Measurements from ENCODE around the gene METTL2A.
"Not testable (repeated sequence)": the region's sequence is repeated elsewhere in the genome, so short reads cannot be mapped to it uniquely, and the experiment has no call there.

DNA sequence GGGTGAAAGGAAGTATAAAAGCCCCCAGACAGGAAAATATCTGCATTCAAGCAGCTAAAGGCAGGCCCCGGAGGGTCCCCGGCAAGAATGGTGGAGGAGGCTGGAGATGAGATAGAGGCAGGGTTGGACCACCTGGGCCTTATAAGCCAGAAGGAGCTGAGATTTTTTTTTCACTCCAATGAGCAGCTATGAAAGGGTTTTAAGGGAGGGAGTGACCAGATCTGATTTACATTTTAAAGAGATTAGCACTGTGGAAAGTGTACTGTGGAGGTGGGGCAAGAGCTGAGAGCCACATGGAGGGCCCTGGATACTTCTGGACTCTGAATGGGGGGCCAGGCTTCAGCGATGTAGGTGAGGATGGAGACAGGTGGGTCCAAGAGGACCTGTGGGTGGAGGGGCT is 40.7 kb downstream of the METTL2A start:
- TF ChIP-seq POLR2AphosphoS5 (IDR thresholded peaks at IDR 0.05; ENCODE audit: low read depth); EZH2phosphoT487 (IDR thresholded peaks at IDR 0.05; ENCODE audit: unreplicated experiment); CREB1 (CRISPR knock-in tag; IDR thresholded peaks at IDR 0.05; ENCODE audit: low read depth); ZNF114 (CRISPR knock-in tag; IDR thresholded peaks at IDR 0.05); EZH2 (IDR thresholded peaks at IDR 0.05; ENCODE audit: low read depth, unreplicated experiment); ZNF331 (CRISPR knock-in tag; IDR thresholded peaks at IDR 0.05; ENCODE audit: low read depth); JUNB (IDR thresholded peaks at IDR 0.05; ENCODE audit: unreplicated experiment); STAT1 (IDR thresholded peaks at IDR 0.05; ENCODE audit: unreplicated experiment); NANOG (IDR thresholded peaks at IDR 0.05; ENCODE audit: borderline replicate concordance): not testable (repeated sequence)
- TF ChIP-seq, protein P1, sequence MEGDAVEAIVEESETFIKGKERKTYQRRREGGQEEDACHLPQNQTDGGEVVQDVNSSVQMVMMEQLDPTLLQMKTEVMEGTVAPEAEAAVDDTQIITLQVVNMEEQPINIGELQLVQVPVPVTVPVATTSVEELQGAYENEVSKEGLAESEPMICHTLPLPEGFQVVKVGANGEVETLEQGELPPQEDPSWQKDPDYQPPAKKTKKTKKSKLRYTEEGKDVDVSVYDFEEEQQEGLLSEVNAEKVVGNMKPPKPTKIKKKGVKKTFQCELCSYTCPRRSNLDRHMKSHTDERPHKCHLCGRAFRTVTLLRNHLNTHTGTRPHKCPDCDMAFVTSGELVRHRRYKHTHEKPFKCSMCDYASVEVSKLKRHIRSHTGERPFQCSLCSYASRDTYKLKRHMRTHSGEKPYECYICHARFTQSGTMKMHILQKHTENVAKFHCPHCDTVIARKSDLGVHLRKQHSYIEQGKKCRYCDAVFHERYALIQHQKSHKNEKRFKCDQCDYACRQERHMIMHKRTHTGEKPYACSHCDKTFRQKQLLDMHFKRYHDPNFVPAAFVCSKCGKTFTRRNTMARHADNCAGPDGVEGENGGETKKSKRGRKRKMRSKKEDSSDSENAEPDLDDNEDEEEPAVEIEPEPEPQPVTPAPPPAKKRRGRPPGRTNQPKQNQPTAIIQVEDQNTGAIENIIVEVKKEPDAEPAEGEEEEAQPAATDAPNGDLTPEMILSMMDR (conservative IDR thresholded peaks at IDR 0.05; ENCODE audit: low read depth in 2 of 2) = not testable (repeated sequence)
- TF ChIP-seq, protein P2, sequence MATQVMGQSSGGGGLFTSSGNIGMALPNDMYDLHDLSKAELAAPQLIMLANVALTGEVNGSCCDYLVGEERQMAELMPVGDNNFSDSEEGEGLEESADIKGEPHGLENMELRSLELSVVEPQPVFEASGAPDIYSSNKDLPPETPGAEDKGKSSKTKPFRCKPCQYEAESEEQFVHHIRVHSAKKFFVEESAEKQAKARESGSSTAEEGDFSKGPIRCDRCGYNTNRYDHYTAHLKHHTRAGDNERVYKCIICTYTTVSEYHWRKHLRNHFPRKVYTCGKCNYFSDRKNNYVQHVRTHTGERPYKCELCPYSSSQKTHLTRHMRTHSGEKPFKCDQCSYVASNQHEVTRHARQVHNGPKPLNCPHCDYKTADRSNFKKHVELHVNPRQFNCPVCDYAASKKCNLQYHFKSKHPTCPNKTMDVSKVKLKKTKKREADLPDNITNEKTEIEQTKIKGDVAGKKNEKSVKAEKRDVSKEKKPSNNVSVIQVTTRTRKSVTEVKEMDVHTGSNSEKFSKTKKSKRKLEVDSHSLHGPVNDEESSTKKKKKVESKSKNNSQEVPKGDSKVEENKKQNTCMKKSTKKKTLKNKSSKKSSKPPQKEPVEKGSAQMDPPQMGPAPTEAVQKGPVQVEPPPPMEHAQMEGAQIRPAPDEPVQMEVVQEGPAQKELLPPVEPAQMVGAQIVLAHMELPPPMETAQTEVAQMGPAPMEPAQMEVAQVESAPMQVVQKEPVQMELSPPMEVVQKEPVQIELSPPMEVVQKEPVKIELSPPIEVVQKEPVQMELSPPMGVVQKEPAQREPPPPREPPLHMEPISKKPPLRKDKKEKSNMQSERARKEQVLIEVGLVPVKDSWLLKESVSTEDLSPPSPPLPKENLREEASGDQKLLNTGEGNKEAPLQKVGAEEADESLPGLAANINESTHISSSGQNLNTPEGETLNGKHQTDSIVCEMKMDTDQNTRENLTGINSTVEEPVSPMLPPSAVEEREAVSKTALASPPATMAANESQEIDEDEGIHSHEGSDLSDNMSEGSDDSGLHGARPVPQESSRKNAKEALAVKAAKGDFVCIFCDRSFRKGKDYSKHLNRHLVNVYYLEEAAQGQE (IDR thresholded peaks at IDR 0.05; ENCODE audit: unreplicated experiment) = not testable (repeated sequence)
- TF ChIP-seq, protein P3, sequence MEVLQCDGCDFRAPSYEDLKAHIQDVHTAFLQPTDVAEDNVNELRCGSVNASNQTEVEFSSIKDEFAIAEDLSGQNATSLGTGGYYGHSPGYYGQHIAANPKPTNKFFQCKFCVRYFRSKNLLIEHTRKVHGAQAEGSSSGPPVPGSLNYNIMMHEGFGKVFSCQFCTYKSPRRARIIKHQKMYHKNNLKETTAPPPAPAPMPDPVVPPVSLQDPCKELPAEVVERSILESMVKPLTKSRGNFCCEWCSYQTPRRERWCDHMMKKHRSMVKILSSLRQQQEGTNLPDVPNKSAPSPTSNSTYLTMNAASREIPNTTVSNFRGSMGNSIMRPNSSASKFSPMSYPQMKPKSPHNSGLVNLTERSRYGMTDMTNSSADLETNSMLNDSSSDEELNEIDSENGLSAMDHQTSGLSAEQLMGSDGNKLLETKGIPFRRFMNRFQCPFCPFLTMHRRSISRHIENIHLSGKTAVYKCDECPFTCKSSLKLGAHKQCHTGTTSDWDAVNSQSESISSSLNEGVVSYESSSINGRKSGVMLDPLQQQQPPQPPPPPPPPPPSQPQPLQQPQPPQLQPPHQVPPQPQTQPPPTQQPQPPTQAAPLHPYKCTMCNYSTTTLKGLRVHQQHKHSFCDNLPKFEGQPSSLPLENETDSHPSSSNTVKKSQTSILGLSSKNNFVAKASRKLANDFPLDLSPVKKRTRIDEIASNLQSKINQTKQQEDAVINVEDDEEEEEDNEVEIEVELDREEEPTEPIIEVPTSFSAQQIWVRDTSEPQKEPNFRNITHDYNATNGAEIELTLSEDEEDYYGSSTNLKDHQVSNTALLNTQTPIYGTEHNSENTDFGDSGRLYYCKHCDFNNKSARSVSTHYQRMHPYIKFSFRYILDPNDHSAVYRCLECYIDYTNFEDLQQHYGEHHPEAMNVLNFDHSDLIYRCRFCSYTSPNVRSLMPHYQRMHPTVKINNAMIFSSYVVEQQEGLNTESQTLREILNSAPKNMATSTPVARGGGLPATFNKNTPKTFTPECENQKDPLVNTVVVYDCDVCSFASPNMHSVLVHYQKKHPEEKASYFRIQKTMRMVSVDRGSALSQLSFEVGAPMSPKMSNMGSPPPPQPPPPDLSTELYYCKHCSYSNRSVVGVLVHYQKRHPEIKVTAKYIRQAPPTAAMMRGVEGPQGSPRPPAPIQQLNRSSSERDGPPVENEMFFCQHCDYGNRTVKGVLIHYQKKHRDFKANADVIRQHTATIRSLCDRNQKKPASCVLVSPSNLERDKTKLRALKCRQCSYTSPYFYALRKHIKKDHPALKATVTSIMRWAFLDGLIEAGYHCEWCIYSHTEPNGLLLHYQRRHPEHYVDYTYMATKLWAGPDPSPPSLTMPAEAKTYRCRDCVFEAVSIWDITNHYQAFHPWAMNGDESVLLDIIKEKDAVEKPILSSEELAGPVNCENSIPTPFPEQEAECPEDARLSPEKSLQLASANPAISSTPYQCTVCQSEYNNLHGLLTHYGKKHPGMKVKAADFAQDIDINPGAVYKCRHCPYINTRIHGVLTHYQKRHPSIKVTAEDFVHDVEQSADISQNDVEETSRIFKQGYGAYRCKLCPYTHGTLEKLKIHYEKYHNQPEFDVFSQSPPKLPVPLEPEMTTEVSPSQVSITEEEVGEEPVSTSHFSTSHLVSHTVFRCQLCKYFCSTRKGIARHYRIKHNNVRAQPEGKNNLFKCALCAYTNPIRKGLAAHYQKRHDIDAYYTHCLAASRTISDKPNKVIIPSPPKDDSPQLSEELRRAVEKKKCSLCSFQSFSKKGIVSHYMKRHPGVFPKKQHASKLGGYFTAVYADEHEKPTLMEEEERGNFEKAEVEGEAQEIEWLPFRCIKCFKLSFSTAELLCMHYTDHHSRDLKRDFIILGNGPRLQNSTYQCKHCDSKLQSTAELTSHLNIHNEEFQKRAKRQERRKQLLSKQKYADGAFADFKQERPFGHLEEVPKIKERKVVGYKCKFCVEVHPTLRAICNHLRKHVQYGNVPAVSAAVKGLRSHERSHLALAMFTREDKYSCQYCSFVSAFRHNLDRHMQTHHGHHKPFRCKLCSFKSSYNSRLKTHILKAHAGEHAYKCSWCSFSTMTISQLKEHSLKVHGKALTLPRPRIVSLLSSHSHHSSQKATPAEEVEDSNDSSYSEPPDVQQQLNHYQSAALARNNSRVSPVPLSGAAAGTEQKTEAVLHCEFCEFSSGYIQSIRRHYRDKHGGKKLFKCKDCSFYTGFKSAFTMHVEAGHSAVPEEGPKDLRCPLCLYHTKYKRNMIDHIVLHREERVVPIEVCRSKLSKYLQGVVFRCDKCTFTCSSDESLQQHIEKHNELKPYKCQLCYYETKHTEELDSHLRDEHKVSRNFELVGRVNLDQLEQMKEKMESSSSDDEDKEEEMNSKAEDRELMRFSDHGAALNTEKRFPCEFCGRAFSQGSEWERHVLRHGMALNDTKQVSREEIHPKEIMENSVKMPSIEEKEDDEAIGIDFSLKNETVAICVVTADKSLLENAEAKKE (CRISPR knock-in tag; IDR thresholded peaks at IDR 0.05) = not testable (repeated sequence)
- TF ChIP-seq, protein P4, sequence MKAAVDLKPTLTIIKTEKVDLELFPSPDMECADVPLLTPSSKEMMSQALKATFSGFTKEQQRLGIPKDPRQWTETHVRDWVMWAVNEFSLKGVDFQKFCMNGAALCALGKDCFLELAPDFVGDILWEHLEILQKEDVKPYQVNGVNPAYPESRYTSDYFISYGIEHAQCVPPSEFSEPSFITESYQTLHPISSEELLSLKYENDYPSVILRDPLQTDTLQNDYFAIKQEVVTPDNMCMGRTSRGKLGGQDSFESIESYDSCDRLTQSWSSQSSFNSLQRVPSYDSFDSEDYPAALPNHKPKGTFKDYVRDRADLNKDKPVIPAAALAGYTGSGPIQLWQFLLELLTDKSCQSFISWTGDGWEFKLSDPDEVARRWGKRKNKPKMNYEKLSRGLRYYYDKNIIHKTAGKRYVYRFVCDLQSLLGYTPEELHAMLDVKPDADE (IDR thresholded peaks at IDR 0.05) = not testable (repeated sequence)

Data from GM23338 (cell line).